BLaER1 (cell line): ENCODE measurements around the gene KCNH1.

Experiments
- H3K27ac ChIP-seq: shearing (Covaris generic); formaldehyde crosslinking; 2 replicates; pipeline ENCODE4 v1.8.1; 2022
- H3K27me3 ChIP-seq: shearing (Covaris generic); formaldehyde crosslinking; 2 replicates; pipeline ENCODE4 v1.8.1; 2022
- H3K36me3 ChIP-seq: shearing (Covaris generic); formaldehyde crosslinking; 2 replicates; pipeline ENCODE4 v1.8.1; 2022
- H3K4me1 ChIP-seq: shearing (Covaris generic); formaldehyde crosslinking; 2 replicates; pipeline ENCODE4 v1.8.1; 2022
- H3K4me2 ChIP-seq: shearing (Covaris generic); formaldehyde crosslinking; 2 replicates; pipeline ENCODE4 v1.8.1; 2022
- H3K4me3 ChIP-seq: shearing (Covaris generic); formaldehyde crosslinking; 2 replicates; pipeline ENCODE4 v1.8.1; 2022
- H3K9ac ChIP-seq: shearing (Covaris generic); formaldehyde crosslinking; 2 replicates; pipeline ENCODE4 v1.8.1; 2022
- H3K9me3 ChIP-seq: shearing (Covaris generic); formaldehyde crosslinking; 2 replicates; pipeline ENCODE4 v1.8.1; 2022
- H4K20me1 ChIP-seq: shearing (Covaris generic); formaldehyde crosslinking; 2 replicates; pipeline ENCODE4 v1.8.1; 2022
- Cebpa-rat ChIP-seq: shearing (Covaris generic); IDR thresholded peaks from 2 replicates; pipeline ENCODE4 v1.8.1; 2022

Gene KCNH1

DNA sequence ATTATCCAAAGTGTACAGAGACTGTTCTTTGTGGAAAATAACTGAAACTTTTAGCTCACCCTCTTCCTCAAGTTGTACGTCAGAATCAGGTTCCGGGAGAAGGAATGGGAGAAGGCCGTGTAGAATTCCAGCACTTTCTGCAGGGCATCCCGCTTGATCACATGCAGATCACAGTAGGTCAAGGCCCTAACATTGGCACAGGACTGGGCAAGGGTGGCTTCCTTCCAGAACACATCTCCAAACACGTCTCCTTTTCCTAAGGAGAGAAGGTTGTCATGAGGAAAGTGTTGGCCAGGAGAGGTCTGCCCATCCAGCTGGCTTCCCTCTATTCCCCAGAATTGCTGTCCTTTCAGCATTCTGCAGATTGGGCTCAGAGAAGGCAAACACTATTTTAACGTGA is 358.7 kb downstream of the KCNH1 start:
- no peak for TF ChIP-seq Cebpa-rat
- H3K9ac ChIP-seq: no peak overlapping the region
- peaks cover 11% of the 10 kb centered on the region for H3K4me1 ChIP-seq
- H3K27ac ChIP-seq: no peak overlapping the region
- H3K4me2 ChIP-seq: no peak overlapping the region
- no peaks in the 10 kb centered on the region for H3K27me3 ChIP-seq
- H3K4me3 ChIP-seq: no peak overlapping the region
- no peaks in the 10 kb centered on the region for H4K20me1 ChIP-seq
- H3K9me3 ChIP-seq: no peaks in the 10 kb centered on the region
- H3K36me3 ChIP-seq: no peaks in the 10 kb centered on the region

DNA sequence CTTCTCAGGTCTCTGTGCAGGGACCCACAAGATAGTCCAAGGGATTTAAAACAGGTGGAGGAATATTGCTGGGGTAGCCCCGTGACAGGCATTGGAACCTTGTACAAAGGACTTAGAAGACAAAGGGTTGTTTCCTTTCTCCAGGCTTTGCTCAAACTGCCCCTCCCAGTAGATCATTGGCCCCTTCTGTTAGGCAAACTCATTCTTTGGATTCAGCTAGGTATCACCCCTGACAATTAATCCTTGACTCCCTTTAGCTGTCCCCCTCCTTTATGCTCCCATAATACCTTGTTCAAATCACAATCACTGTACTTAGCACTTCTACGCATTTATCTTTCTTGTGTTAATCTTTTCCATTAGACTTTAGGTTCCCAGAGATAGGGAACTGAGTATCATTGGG is 360.5 kb downstream of the KCNH1 start:
- no peak overlapping the region for H3K4me3 ChIP-seq
- H3K4me2 ChIP-seq: no peak overlapping the region
- H4K20me1 ChIP-seq: no peaks in the 10 kb centered on the region
- H3K4me1 ChIP-seq: peaks cover 11% of the 10 kb centered on the region
- no peaks in the 10 kb centered on the region for H3K27me3 ChIP-seq
- no peak for TF ChIP-seq Cebpa-rat
- H3K36me3 ChIP-seq: no peaks in the 10 kb centered on the region
- H3K27ac ChIP-seq: no peak overlapping the region
- no peaks in the 10 kb centered on the region for H3K9me3 ChIP-seq
- H3K9ac ChIP-seq: no peak overlapping the region

DNA sequence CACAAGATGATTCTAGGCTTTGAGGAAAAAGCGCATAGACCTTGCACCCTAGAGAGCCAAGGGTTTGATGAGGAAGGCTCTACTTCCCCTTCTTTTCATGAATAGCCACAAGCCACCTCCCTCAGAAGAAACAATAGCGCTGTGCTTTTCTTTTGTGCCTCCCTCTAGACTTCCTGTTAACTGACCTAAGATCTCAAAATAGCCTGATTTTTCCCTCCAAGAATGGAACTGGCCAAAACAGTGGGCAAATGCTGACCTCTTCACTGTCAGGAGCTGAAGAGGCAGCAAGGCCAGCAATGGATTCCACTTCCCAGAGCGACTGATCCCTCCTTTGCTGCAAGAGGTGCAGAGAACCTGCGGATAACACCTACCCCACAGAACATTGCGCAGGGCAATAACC is 362.8 kb downstream of the KCNH1 start:
- Histone ChIP-seq H3K4me3 (no peak overlapping the region), H3K4me2 (peak overlapping the region; percentile 50), H3K27ac (no peak overlapping the region), H4K20me1 (no peaks in the 10 kb centered on the region), H3K36me3 (no peaks in the 10 kb centered on the region), H3K4me1 (peaks cover 11% of the 10 kb centered on the region), H3K9ac (no peak overlapping the region), H3K27me3 (no peaks in the 10 kb centered on the region), H3K9me3 (no peaks in the 10 kb centered on the region)
- no peak for TF ChIP-seq Cebpa-rat

DNA sequence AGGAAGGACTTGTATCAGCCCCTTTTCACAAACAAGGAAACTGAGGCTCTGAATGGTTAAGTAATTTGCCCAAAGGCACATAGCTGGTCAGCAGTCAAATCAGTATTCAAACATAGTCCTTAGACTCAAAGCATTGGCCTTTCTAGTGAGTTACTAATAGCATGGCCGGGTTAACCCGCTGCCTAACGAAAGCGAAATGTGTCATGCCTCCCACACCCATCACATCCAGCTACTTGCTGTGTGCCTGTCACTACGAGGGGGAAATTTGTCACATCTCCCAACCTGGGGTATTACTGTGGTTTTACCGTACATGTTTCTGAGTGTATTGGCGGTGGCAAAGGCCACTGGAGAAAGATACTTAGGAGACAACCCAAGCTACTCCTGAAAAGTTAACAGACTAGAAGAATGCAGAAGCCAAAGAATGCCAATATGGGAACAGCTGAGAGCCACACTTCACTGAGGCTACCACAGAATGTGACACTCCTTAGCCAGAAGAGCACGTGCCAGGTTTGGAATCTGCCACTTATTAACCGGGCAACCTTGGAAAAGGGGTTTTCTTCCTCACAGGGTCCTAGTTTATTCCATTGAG is 363.5 kb downstream of the KCNH1 start:
- H4K20me1 ChIP-seq: no peaks in the 10 kb centered on the region

DNA sequence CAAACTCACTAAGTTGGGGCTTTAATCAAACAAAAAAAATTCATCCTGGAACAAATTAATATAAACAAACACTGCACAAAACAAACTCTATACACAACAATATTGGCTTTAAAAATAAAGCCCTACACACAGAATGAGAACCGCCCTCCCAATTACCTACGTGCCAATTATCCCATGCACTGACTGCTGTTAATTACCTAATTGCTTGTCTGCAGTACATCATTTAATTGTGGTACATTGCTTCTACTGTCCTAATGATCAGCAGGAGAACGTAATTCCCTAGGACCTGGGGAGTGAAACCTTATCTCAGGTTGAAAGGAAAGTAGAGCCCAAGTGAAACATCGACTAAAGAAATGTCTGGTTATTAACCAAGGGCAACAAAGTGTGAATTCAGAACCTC is 364.5 kb downstream of the KCNH1 start:
- no peaks in the 10 kb centered on the region for H3K9me3 ChIP-seq
- no peak overlapping the region for H3K4me3 ChIP-seq
- H3K36me3 ChIP-seq: no peaks in the 10 kb centered on the region
- no peak overlapping the region for H3K4me2 ChIP-seq
- no peak for TF ChIP-seq Cebpa-rat
- peaks cover 11% of the 10 kb centered on the region for H3K4me1 ChIP-seq
- H4K20me1 ChIP-seq: no peaks in the 10 kb centered on the region
- H3K27me3 ChIP-seq: no peaks in the 10 kb centered on the region
- H3K27ac ChIP-seq: no peak overlapping the region
- no peak overlapping the region for H3K9ac ChIP-seq

More for the DNA sequence above, 363.5 kb downstream of the KCNH1 start:
- H3K36me3 ChIP-seq: no peaks in the 10 kb centered on the region
- no peaks in the 10 kb centered on the region for H3K9me3 ChIP-seq
- H3K4me3 ChIP-seq: no peak overlapping the region
- no peak overlapping the region for H3K27ac ChIP-seq
- no peak overlapping the region for H3K9ac ChIP-seq
- H3K27me3 ChIP-seq: no peaks in the 10 kb centered on the region
- TF ChIP-seq Cebpa-rat: no peak
- H3K4me1 ChIP-seq: peaks cover 11% of the 10 kb centered on the region
- peak overlapping the region; percentile 50 for H3K4me2 ChIP-seq

DNA sequence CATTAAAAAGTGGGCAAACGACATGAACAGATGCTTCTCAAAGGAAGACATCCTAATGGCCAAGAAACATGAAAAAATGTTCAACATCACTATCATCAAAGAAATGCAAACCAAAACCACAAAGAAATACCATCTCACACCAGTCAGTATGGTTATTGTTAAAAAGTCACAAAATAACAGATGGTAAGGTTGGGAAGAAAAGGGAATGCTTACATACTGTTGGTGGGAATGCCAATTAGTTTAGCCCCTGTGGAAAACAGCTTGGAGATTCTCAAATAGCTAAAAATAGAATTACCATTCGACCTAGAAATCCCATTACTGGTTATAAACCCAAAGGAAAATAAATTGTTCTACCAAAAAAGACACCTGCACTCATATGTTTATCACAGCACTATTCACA is 369.4 kb downstream of the KCNH1 start:
- Histone ChIP-seq H3K9me3 (no peaks in the 10 kb centered on the region), H3K4me3 (no peak overlapping the region), H4K20me1 (no peaks in the 10 kb centered on the region), H3K27me3 (no peaks in the 10 kb centered on the region), H3K4me1 (no peaks in the 10 kb centered on the region), H3K36me3 (no peaks in the 10 kb centered on the region), H3K4me2 (no peak overlapping the region), H3K27ac (no peak overlapping the region), H3K9ac (no peak overlapping the region)
- no peak for TF ChIP-seq Cebpa-rat

DNA sequence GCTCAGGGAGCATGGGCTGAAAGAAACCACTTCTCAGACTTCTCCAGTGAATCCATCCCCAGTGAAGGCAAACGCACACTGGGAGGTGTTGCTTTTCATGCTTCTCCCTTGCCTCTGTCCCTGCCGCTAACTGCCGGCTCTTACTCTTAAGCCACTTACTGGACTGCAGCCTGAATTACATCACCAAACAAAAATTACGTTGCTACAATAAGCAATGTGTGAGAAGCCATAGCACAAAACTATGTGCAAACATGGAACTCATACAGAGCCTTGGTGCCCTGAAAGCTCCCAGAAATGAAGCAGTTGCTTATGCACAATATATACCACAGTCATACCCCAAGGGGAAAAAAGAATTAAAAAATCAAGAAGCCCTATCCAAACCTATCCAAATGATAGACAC is 375.2 kb downstream of the KCNH1 start:
- H3K4me3 ChIP-seq: no peak overlapping the region
- H3K9me3 ChIP-seq: no peaks in the 10 kb centered on the region
- H3K27ac ChIP-seq: no peak overlapping the region
- no peaks in the 10 kb centered on the region for H3K36me3 ChIP-seq
- no peaks in the 10 kb centered on the region for H4K20me1 ChIP-seq
- H3K27me3 ChIP-seq: no peaks in the 10 kb centered on the region
- H3K9ac ChIP-seq: no peak overlapping the region
- no peak for TF ChIP-seq Cebpa-rat
- H3K4me2 ChIP-seq: no peak overlapping the region
- H3K4me1 ChIP-seq: no peaks in the 10 kb centered on the region

DNA sequence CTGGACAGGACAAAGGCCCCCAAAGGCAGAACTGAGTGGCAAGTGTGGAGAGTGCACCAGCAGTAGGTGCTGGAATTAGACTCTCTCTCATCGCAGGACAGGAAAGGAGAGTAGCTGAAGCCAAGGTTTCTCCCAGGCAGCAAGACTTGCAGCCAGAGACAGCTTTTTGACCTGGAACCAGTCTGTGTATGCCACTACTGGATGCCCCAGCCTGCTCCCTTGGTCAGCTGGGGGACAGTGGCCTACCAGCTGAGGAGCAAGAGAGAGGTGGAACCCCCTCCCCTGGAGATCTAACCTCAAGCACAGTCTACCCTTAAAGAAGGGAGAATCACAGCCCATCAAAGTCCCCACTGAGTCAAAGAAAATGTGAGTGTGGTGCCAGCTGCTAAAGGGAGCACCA is 375.7 kb downstream of the KCNH1 start:
- no peak overlapping the region for H3K4me3 ChIP-seq
- no peak for TF ChIP-seq Cebpa-rat

DNA sequence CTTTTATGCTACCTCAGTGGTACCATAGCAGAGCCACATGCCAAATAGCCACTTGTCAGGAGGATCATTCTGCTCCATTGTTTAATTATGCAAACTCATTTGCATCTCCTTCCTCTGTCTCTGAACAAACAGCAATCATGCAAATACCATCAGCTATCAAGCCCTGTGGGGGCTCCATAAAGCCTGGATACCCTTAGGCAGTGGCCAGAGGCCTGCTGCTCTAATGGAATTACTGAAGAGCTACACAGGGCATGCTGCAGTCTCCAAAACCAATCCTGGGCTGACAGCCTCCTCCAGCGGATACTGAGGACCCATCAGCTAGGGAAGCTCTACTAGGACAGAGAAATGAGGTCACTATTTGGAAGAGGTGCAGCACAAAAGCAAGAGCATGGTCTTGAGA is 376.3 kb downstream of the KCNH1 start:
- Histone ChIP-seq H3K4me2 (no peak overlapping the region), H3K36me3 (no peaks in the 10 kb centered on the region), H3K4me1 (no peaks in the 10 kb centered on the region), H4K20me1 (no peaks in the 10 kb centered on the region), H3K9me3 (no peaks in the 10 kb centered on the region), H3K9ac (no peak overlapping the region), H3K4me3 (no peak overlapping the region), H3K27me3 (no peaks in the 10 kb centered on the region), H3K27ac (no peak overlapping the region)
- TF ChIP-seq Cebpa-rat: no peak

More for the DNA sequence above, 375.7 kb downstream of the KCNH1 start:
- Histone ChIP-seq H4K20me1 (no peaks in the 10 kb centered on the region), H3K4me1 (no peaks in the 10 kb centered on the region), H3K27ac (no peak overlapping the region), H3K27me3 (no peaks in the 10 kb centered on the region), H3K36me3 (no peaks in the 10 kb centered on the region), H3K4me2 (no peak overlapping the region), H3K9ac (no peak overlapping the region), H3K9me3 (no peaks in the 10 kb centered on the region)

DNA sequence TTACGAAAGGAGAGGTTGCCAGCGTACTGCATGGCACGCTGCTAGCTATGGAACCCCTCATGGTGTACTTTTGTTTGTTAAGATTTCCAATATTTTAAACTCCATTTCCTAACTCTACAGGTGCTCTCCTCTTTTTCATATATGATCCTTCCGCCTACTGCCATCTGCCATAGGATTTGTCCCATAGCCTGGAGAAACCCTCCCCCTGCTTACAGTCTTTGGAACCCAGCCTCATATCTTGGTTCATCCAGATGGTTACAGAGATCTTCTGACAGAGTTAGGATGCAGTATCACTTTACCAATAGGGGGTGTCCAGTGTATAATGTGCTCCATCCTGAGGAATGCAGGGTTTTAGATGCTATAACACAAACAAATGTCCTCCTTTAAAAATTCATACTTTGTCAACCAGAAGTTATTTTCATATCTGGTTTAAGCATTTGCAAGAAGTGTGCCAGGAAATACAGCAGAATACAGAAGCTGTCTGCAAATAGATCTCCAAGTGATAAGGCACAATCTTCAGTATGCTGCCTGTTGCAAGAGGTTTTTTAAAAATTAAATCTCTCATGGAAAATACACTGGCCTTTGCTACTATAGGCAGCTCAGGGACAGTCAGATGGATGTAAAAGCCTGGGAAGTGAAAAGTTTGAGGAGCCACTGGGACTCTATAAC is 377.8 kb downstream of the KCNH1 start:
- no peak overlapping the region for H3K4me2 ChIP-seq
- no peak overlapping the region for H3K9ac ChIP-seq
- H3K4me1 ChIP-seq: no peaks in the 10 kb centered on the region
- H4K20me1 ChIP-seq: no peaks in the 10 kb centered on the region
- H3K27ac ChIP-seq: no peak overlapping the region
- H3K36me3 ChIP-seq: no peaks in the 10 kb centered on the region
- H3K4me3 ChIP-seq: no peak overlapping the region
- no peak for TF ChIP-seq Cebpa-rat
- no peaks in the 10 kb centered on the region for H3K27me3 ChIP-seq
- no peaks in the 10 kb centered on the region for H3K9me3 ChIP-seq
